Upper lobe of left lung (tissue), 6 donors: Measurements from ENCODE around the gene GNA14. TPM values are rescaled to one million over a fixed set of nuclear protein-coding genes. Genes with fewer than 3 reads are reported as not detected.

Source experiments
- ATAC-seq, 2 donors: fragments of 200-7000 bp; cut with Tn5 transposase; one replicate each; pipeline ENCODE4 v1.9.1; 2022; ENCODE audit warnings: mild to moderate bottlenecking in 2 of 2, moderate library complexity in 2 of 2; ENCODE audit not compliant: low FRiP score in 2 of 2
- DNase-seq, 2 donors: peaks; one replicate each; pipeline ENCODE4 v3.0.0-alpha.2; 2019 to 2020
- H3K27ac ChIP-seq, 4 donors: fragments of 200-600 bp; sonication (generic); one replicate each; pipeline ENCODE4 v1.5.1; 2016 to 2019
- H3K27me3 ChIP-seq, 4 donors: fragments of 200-600 bp; sonication (generic); one replicate each; pipeline ENCODE4 v1.5.1; 2017 to 2019
- H3K36me3 ChIP-seq, 4 donors: fragments of 200-600 bp; sonication (generic); one replicate each; pipeline ENCODE4 v1.5.1; 2016 to 2019
- H3K4me1 ChIP-seq, 4 donors: fragments of 200-600 bp; sonication (generic); one replicate each; pipeline ENCODE4 v1.5.1; 2018 to 2019
- H3K4me3 ChIP-seq, 4 donors: fragments of 200-600 bp; sonication (generic); one replicate each; pipeline ENCODE4 v1.5.1; 2017 to 2019; ENCODE audit warnings: mild to moderate bottlenecking in 2 of 4, moderate library complexity in 1 of 4
- H3K9me3 ChIP-seq, 4 donors: fragments of 200-600 bp; sonication (generic); one replicate each; pipeline ENCODE4 v1.5.1; 2018 to 2019
- CTCF ChIP-seq, 6 experiments: fragments of 450-650 bp in 4 of 6; fragments of 200-600 bp in 2 of 6; sonication (generic) in 2 of 6; IDR thresholded peaks; one replicate each; pipeline ENCODE4 v1.5.1; 2016 to 2019; ENCODE audit warnings: antibody characterized with exemption in 6 of 6
- EP300 ChIP-seq, 4 donors: sonication (generic); formaldehyde crosslinking; IDR thresholded peaks; one replicate each; pipeline ENCODE4 v1.5.1; 2017; ENCODE audit warnings: antibody characterized with exemption in 4 of 4, control low read depth in 2 of 4
- POLR2A ChIP-seq, 4 donors: fragments of 450-650 bp; IDR thresholded peaks; one replicate each; pipeline ENCODE4 v1.5.1; 2016 to 2017; ENCODE audit warnings: antibody characterized with exemption in 4 of 4, mild to moderate bottlenecking in 2 of 4
- POLR2AphosphoS5 ChIP-seq, 2 donors: sonication (generic); formaldehyde crosslinking; IDR thresholded peaks; one replicate each; pipeline ENCODE4 v1.5.1; 2017; ENCODE audit warnings: antibody characterized with exemption in 2 of 2
- WGBS, 2 donors: methylation state at CpG; one replicate each; pipeline ENCODE4 v1.1.5; 2017 to 2018; 5-methylcytosine and 5-hydroxymethylcytosine counted together
- total RNA-seq, 6 donors: library from RNA; depleted of rRNA in 4 of 6; stranded (reverse); fragments of >200 nt in 4 of 6; gene quantifications; one replicate each; pipeline versions ENCODE4 v1.1.0 to v1.2.1, GENCODE V29; 2016 to 2021
- donor health status: DM: no; HTN: no; CAD: no; lungs with moderate emphysema.
- donor health status: DM: no; HTN: yes; CAD: no; lungs with severe emphysema.

GNA14 gene
- total RNA-seq, 6 donors from 2014 or later: 6.0 to 28.3 (median 14.9) TPM

- no peaks in the 10 kb centered on the region for H3K36me3 ChIP-seq
- H3K4me1 ChIP-seq: peaks cover 10 to 20% (median 16%) of the 10 kb centered on the region in 4 donors
Measured at GRCh38 chr9:77460938-77461337, 187.2 kb downstream of the GNA14 start.

GRCh38 chr9:77457916-77458592, 190.1 kb downstream of the GNA14 start:
- Histone ChIP-seq H3K9me3 (no peaks in the 10 kb centered on the region), H3K36me3 (no peaks in the 10 kb centered on the region), H3K4me3 (no peak overlapping the region), H3K4me1 (peaks cover 10 to 20% (median 16%) of the 10 kb centered on the region in 4 donors), H3K27me3 (no peaks in the 10 kb centered on the region), H3K27ac (peak overlapping the region in 2 of 4 donors; percentile 23 to 61)
- DNase-seq (peak in 1 of 2 donors; percentile 80), ATAC-seq (peak; percentile 90 to 91)
- 56 to 60% methylated on average over 15 of the region's 15 CpGs for WGBS, 2 donors
- TF ChIP-seq POLR2A (IDR thresholded peaks at IDR 0.05): no peak
- TF ChIP-seq CTCF (IDR thresholded peaks at IDR 0.05): peak; percentile 64 to 77 (median 67)

More at GRCh38 chr9:77460938-77461337, 187.2 kb downstream of the GNA14 start:
- no peaks in the 10 kb centered on the region for H3K9me3 ChIP-seq
- H3K27ac ChIP-seq: no peak overlapping the region
- no peak overlapping the region for H3K4me3 ChIP-seq
- DNase-seq: peak in 1 of 2 donors; percentile 71
- 90 to 94% methylated on average over 8 of the region's 8 CpGs for WGBS, 2 donors
- TF ChIP-seq POLR2A (IDR thresholded peaks at IDR 0.05) (no peak), EP300 (IDR thresholded peaks at IDR 0.05) (no peak), CTCF (IDR thresholded peaks at IDR 0.05) (no peak), POLR2AphosphoS5 (IDR thresholded peaks at IDR 0.05) (no peak)
- no peak for ATAC-seq
- no peaks in the 10 kb centered on the region for H3K27me3 ChIP-seq

GRCh38 chr9:77456829-77457437, 191.2 kb downstream of the GNA14 start:
- no peaks in the 10 kb centered on the region for H3K27me3 ChIP-seq
- peak overlapping the region in 1 of 4 donors; percentile 23 for H3K27ac ChIP-seq
- H3K4me3 ChIP-seq: no peak overlapping the region
- peak in 1 of 2 donors; percentile 89 for DNase-seq
- H3K9me3 ChIP-seq: no peaks in the 10 kb centered on the region
- H3K36me3 ChIP-seq: no peaks in the 10 kb centered on the region
- peak; percentile 90 to 95 for ATAC-seq
- peaks cover 10 to 20% (median 16%) of the 10 kb centered on the region in 4 donors for H3K4me1 ChIP-seq
- TF ChIP-seq EP300 (IDR thresholded peaks at IDR 0.05): no peak
- peak; percentile 81 to 95 (median 84) for TF ChIP-seq CTCF (IDR thresholded peaks at IDR 0.05)
- TF ChIP-seq POLR2AphosphoS5 (IDR thresholded peaks at IDR 0.05): no peak
- 17 to 23% methylated on average over 10 of the region's 10 CpGs for WGBS, 2 donors

GRCh38 chr9:77455312-77455927, 192.7 kb downstream of the GNA14 start:
- Histone ChIP-seq H3K36me3 (no peaks in the 10 kb centered on the region), H3K9me3 (no peaks in the 10 kb centered on the region), H3K27me3 (no peaks in the 10 kb centered on the region), H3K27ac (no peak overlapping the region), H3K4me1 (peaks cover 10 to 20% (median 16%) of the 10 kb centered on the region in 4 donors), H3K4me3 (no peak overlapping the region)
- no peak for TF ChIP-seq POLR2A (IDR thresholded peaks at IDR 0.05)
- no peak for TF ChIP-seq POLR2AphosphoS5 (IDR thresholded peaks at IDR 0.05)
- peak; percentile 24 to 56 (median 44) for TF ChIP-seq CTCF (IDR thresholded peaks at IDR 0.05)
- 65 to 75% methylated on average over 8 of the region's 8 CpGs for WGBS, 2 donors
- ATAC-seq: peak in 1 of 2 donors; percentile 54
- peak in 1 of 2 donors; percentile 38 for DNase-seq
